BLaER1 treated with 17β-estradiol and CSF1 and Interleukin-3, amounts not matched to agents 10 nM and 100 nM (cell line): ENCODE data around the gene SORL1.
"Not testable (repeated sequence)": the region's sequence is repeated elsewhere in the genome, so short reads cannot be mapped to it uniquely, and the experiment has no call there.

ENCODE experiments used
- H3K27ac ChIP-seq, 11 experiments: shearing (Covaris generic); formaldehyde crosslinking; 2 replicates each; pipeline ENCODE4 v1.8.1; 2022
- H3K27me3 ChIP-seq, 11 experiments: shearing (Covaris generic); formaldehyde crosslinking; 2 replicates each; pipeline ENCODE4 v1.8.1; 2022
- H3K36me3 ChIP-seq, 11 experiments: shearing (Covaris generic); formaldehyde crosslinking; 2 replicates each; pipeline ENCODE4 v1.8.1; 2022
- H3K4me1 ChIP-seq, 10 experiments: shearing (Covaris generic); formaldehyde crosslinking; 2 replicates each; pipeline ENCODE4 v1.8.1; 2022
- H3K4me2 ChIP-seq, 11 experiments: shearing (Covaris generic); formaldehyde crosslinking; 2 replicates each; pipeline ENCODE4 v1.8.1; 2022
- H3K4me3 ChIP-seq, 10 experiments: shearing (Covaris generic); formaldehyde crosslinking; 2 replicates each; pipeline ENCODE4 v1.8.1; 2022
- H3K9ac ChIP-seq, 11 experiments: shearing (Covaris generic); formaldehyde crosslinking; 2 replicates each; pipeline ENCODE4 v1.8.1; 2022
- H3K9me3 ChIP-seq, 11 experiments: shearing (Covaris generic); formaldehyde crosslinking; replicated peaks in 1 of 11; 2 replicates each; pipeline ENCODE4 v1.8.1; 2022
- H4K20me1 ChIP-seq, 11 experiments: shearing (Covaris generic); formaldehyde crosslinking; 2 replicates each; pipeline ENCODE4 v1.8.1; 2022
- Cebpa-rat ChIP-seq, 11 experiments: shearing (Covaris generic); IDR thresholded peaks; 2 replicates each; pipeline ENCODE4 v1.8.1; 2022

The SORL1 gene

GRCh38 chr11:121479698-121480238 lies 27.7 kb downstream of the SORL1 start:
- Histone ChIP-seq H3K4me3 (peak overlapping the region in 8 of 10 experiments; percentile 35 to 65 (median 60); a peak in 16 of 20 replicates), H3K36me3 (peaks cover 0 to 32% (median 8%) of the 10 kb centered on the region in 11 experiments; a peak in 11 of 22 replicates), H3K4me2 (peak overlapping the region; percentile 84 to 98 (median 94)), H3K4me1 (peaks cover 55 to 94% (median 88%) of the 10 kb centered on the region in 10 experiments), H3K9ac (peak overlapping the region in 10 of 11 experiments; percentile 20 to 90 (median 86); a peak in 18 of 22 replicates), H4K20me1 (no peaks in the 10 kb centered on the region), H3K27me3 (peaks cover 0 to 30% (median 0%) of the 10 kb centered on the region in 11 experiments; a peak in 4 of 22 replicates), H3K9me3 (no peaks in the 10 kb centered on the region), H3K27ac (peak overlapping the region in 9 of 11 experiments; percentile 63 to 99 (median 98); a peak in 18 of 22 replicates)
- TF ChIP-seq Cebpa-rat (IDR thresholded peaks at IDR 0.05), result no peak

- H3K27ac ChIP-seq, result peak overlapping the region in 10 of 11 experiments; percentile 45 to 99 (median 96); a peak in 20 of 22 replicates
- H4K20me1 ChIP-seq, H3K9me3 ChIP-seq: not testable (repeated sequence)
- H3K27me3 ChIP-seq, result peaks cover 0 to 21% (median 0%) of the 10 kb centered on the region in 11 experiments; a peak in 3 of 22 replicates
- H3K36me3 ChIP-seq, result peaks cover 0 to 36% (median 11%) of the 10 kb centered on the region in 11 experiments; a peak in 12 of 22 replicates
- H3K9ac ChIP-seq, result peak overlapping the region in 10 of 11 experiments; percentile 47 to 94 (median 88); a peak in 19 of 22 replicates
- H3K4me2 ChIP-seq, result peak overlapping the region; percentile 80 to 98 (median 94)
- peaks cover 61 to 97% (median 92%) of the 10 kb centered on the region in 10 experiments for H3K4me1 ChIP-seq
- peak overlapping the region in 8 of 10 experiments; percentile 39 to 65 (median 60); a peak in 15 of 20 replicates for H3K4me3 ChIP-seq
Observed at GRCh38 chr11:121481484-121482230, 29.5 kb downstream of the SORL1 start.

DNA sequence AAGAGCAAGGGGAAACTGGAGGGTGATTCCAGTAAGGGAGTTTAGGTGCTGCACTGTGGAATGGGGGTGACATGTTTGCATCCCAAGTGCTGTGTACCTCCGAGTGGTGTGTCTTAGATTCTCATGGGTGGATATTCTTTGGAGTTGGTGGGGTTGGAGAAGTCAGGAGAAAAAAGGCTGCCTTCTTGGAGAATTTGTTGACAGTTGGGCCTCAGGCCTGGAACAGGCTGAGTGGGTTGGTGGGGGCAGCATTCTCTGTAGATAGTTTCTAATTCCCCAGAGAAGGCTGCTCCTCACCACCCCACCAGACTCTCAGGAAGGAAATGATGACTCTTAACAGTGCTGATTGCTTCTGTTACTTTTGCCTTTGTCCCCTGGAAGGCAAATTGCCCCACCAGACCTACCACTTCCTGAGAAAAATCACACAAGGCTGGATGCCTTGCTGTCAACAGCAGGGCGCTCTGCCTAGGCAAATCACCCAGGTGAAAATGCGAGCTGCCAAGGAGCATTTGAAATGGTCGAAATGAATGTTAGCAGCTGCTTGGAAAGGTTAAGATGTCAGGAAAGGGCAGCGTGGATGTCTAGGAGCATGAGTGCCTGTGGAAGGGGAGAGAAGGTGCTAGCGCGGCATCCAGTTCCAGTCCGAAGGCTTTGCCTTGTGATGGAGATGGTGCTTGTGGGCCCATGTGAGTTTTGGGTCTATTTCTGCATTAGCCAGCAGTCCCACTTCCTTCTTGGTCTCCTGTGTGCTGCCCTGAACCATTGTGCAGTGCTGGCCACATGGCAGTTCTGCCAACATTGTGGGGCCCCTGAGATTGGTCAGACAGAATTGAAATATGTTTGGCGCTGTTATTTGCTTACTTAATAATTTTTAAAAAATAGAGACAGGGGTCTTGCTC lies 30.4 kb downstream of the SORL1 start:
- H3K4me1 ChIP-seq, result peaks cover 61 to 94% (median 85%) of the 10 kb centered on the region in 10 experiments
- peaks cover 0 to 37% (median 10%) of the 10 kb centered on the region in 11 experiments; a peak in 15 of 22 replicates for H3K36me3 ChIP-seq
- no peaks in the 10 kb centered on the region for H4K20me1 ChIP-seq
- H3K9me3 ChIP-seq, result peaks cover 0 to 9% (median 0%) of the 10 kb centered on the region in 11 experiments; a peak in 1 of 22 replicates
- H3K27ac ChIP-seq, result peak overlapping the region in 10 of 11 experiments; percentile 45 to 99 (median 96); a peak in 20 of 22 replicates
- peaks cover 0 to 17% (median 0%) of the 10 kb centered on the region in 11 experiments; a peak in 3 of 22 replicates for H3K27me3 ChIP-seq
- peak in 9 of 11 experiments; percentile 51 to 99 (median 94); a peak in 17 of 22 replicates for TF ChIP-seq Cebpa-rat (IDR thresholded peaks at IDR 0.05)
- H3K9ac ChIP-seq, result peak overlapping the region in 10 of 11 experiments; percentile 47 to 94 (median 88); a peak in 19 of 22 replicates
- H3K4me2 ChIP-seq, result peak overlapping the region; percentile 80 to 98 (median 94)
- peak overlapping the region in 8 of 10 experiments; percentile 39 to 64 (median 56); a peak in 16 of 20 replicates for H3K4me3 ChIP-seq

GRCh38 chr11:121483805-121484480 lies 31.8 kb downstream of the SORL1 start:
- Histone ChIP-seq H3K27ac (peak overlapping the region in 10 of 11 experiments; percentile 2 to 99 (median 96); a peak in 19 of 22 replicates), H3K9ac (peak overlapping the region in 9 of 11 experiments; percentile 67 to 94 (median 89); a peak in 17 of 22 replicates), H3K36me3 (peaks cover 0 to 39% (median 19%) of the 10 kb centered on the region in 11 experiments; a peak in 18 of 22 replicates), H4K20me1 (no peaks in the 10 kb centered on the region), H3K4me3 (peak overlapping the region in 4 of 10 experiments; percentile 52 to 60 (median 58); a peak in 5 of 20 replicates), H3K4me2 (peak overlapping the region; percentile 80 to 98 (median 94)), H3K27me3 (peaks cover 0 to 6% (median 0%) of the 10 kb centered on the region in 11 experiments; a peak in 2 of 22 replicates), H3K9me3 (peaks cover 0 to 13% (median 0%) of the 10 kb centered on the region in 11 experiments; a peak in 3 of 22 replicates), H3K4me1 (peaks cover 51 to 80% (median 71%) of the 10 kb centered on the region in 10 experiments)
- peak in 5 of 11 experiments; percentile 25 to 50 (median 38); a peak in 6 of 22 replicates for TF ChIP-seq Cebpa-rat (IDR thresholded peaks at IDR 0.05)

DNA sequence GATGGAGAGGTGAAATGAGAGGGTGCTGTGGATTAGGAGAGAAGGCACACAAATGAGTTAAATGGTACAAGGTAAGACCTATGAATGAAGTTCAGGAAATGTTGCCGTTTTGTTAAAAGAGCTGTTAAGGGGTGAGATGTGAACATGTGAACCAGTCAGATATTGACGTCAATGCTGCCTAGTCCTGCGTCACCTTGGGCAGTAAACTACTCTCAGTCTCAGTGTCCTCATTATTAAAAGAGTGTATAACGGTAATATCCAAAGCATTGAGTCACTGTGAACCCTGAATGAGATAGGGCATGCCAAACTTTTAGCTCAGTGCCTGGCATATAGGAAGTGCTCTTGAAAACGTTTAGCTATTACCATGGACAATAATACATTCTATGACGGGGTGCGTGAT lies 33.1 kb downstream of the SORL1 start:
- H3K36me3 ChIP-seq, result peaks cover 0 to 52% (median 30%) of the 10 kb centered on the region in 11 experiments; a peak in 18 of 22 replicates
- peaks cover 0 to 13% (median 0%) of the 10 kb centered on the region in 11 experiments; a peak in 3 of 22 replicates for H3K9me3 ChIP-seq
- H3K4me2 ChIP-seq, result peak overlapping the region; percentile 80 to 98 (median 94)
- no peaks in the 10 kb centered on the region for H3K27me3 ChIP-seq
- no peak for TF ChIP-seq Cebpa-rat (IDR thresholded peaks at IDR 0.05)
- no peaks in the 10 kb centered on the region for H4K20me1 ChIP-seq
- peak overlapping the region in 2 of 11 experiments; percentile 87 to 89; a peak in 1 of 22 replicates for H3K9ac ChIP-seq
- H3K4me3 ChIP-seq, result no peak overlapping the region; a peak in 2 of 20 replicates
- H3K27ac ChIP-seq, result peak overlapping the region in 9 of 11 experiments; percentile 82 to 99 (median 98); a peak in 17 of 22 replicates
- peaks cover 40 to 67% (median 58%) of the 10 kb centered on the region in 10 experiments for H3K4me1 ChIP-seq

DNA sequence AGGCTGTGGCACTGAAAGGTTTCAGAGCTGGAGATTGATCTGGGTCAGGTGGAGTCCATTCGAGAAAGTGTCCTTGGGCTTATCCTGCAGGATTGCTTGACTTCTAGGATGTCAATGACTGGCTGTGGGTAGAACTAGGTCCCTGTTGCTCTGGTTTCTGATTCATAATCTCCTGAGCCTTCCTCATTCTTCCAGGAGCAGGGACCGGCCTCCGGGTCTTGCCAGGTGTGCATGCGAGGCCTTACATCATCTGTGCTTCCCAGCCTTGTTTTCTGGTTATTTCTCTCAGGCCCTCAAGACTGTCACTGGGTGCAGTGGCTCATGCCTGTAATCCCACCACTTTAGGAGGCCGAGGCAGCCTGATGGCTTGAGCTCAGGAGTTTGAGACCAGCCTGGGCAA lies 33.9 kb downstream of the SORL1 start:
- Histone ChIP-seq H3K27ac (peak overlapping the region in 3 of 11 experiments; percentile 98 to 99 (median 99); a peak in 4 of 22 replicates), H3K9me3 (peaks cover 0 to 13% (median 0%) of the 10 kb centered on the region in 11 experiments; a peak in 3 of 22 replicates), H4K20me1 (no peaks in the 10 kb centered on the region), H3K9ac (no peak overlapping the region), H3K36me3 (peaks cover 0 to 60% (median 34%) of the 10 kb centered on the region in 11 experiments; a peak in 18 of 22 replicates), H3K27me3 (no peaks in the 10 kb centered on the region), H3K4me2 (peak overlapping the region in 5 of 11 experiments; percentile 16 to 98 (median 84); a peak in 4 of 22 replicates), H3K4me3 (no peak overlapping the region), H3K4me1 (peaks cover 40 to 59% (median 50%) of the 10 kb centered on the region in 10 experiments)
- TF ChIP-seq Cebpa-rat (IDR thresholded peaks at IDR 0.05), result no peak

DNA sequence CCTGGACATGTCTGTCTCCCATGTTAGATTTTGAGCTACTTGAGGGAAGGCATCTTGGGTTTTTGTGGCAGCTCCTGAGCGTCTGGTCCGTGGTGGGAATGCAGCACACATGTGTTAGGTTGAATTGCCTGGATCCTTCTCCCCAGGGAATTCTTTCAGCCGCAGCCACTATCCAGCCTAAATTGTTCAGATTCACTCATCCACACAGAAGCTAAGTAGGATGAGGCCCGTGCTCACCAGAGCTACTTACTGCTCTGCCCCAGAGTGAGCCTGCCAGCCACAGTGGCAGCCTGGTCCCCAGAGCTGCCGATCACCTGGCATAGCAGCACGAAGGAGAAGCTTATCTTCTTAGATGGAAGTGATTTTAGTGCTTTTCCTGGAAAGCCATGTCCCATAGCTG lies 35.1 kb downstream of the SORL1 start:
- H3K9ac ChIP-seq, result no peak overlapping the region
- H3K4me3 ChIP-seq, result no peak overlapping the region
- no peaks in the 10 kb centered on the region for H3K27me3 ChIP-seq
- peaks cover 0 to 72% (median 45%) of the 10 kb centered on the region in 11 experiments; a peak in 18 of 22 replicates for H3K36me3 ChIP-seq
- H3K27ac ChIP-seq, result peak overlapping the region in 3 of 11 experiments; percentile 15 to 99 (median 26); a peak in 4 of 22 replicates
- H3K9me3 ChIP-seq, result peaks cover 0 to 13% (median 0%) of the 10 kb centered on the region in 11 experiments; a peak in 3 of 22 replicates
- H3K4me2 ChIP-seq, result 0 out of 22 replicates have a peak overlapping the region, but pooled peaks of 1 of the 11 experiments have one; percentile 6
- no peaks in the 10 kb centered on the region for H4K20me1 ChIP-seq
- TF ChIP-seq Cebpa-rat (IDR thresholded peaks at IDR 0.05), result no peak
- peaks cover 32 to 49% (median 39%) of the 10 kb centered on the region in 10 experiments for H3K4me1 ChIP-seq
